ENCODE measurements around the gene YPEL1. TPM values are rescaled to one million over a fixed set of nuclear protein-coding genes. Genes with fewer than 3 reads are reported as not detected.
"Not testable (repeated sequence)": the region's sequence is repeated elsewhere in the genome, so short reads cannot be mapped to it uniquely, and the experiment has no call there.

Gene YPEL1
- total RNA-seq, 1 donor: 2.2 TPM

DNA sequence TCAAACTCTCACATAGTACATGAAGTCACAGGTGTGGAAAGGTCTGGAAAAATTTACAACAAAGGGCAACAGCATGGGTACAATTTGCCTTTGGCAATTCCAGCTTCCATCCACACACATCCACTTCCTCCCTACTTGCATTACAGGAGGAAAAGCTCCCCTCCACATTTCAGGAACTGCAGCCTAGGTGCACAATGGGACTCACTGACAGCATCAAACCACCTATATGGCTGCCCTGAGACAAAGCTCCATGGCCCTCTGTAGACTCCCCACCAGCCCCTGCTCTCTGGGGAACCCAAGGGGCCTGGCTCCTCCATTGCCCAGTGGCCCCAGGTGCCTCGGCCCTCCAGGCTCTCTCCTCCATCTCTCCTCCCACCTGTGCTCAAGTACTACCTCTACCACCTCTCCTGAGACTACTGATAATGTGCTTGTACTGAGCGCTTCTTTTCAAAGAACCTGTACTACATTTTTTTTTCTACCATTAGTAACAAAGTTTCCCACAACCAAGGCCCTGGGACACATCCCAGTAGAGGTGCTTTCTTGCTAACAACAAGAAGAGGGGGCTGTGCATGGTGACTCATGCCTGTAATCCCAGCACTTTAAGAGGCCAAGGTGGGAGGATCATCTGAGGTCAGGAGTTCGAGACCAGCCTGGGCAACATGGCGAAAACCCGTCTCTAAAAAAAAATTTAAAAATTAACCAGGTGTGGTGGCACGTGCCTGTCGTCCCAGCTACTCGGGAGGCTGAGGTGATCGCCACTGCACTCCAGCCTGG, 4.9 kb downstream of the YPEL1 start:
- H3K36me3 ChIP-seq (ENCODE audit: insufficient read depth, low read length): no peaks in the 10 kb centered on the region
- H3K4me2 ChIP-seq (ENCODE audit: insufficient read depth, low read length): no peak overlapping the region
- no peaks in the 10 kb centered on the region for H3K79me2 ChIP-seq (ENCODE audit: insufficient read depth, low read length)
- peaks cover 22% of the 10 kb centered on the region for H3K27me3 ChIP-seq (ENCODE audit: insufficient read depth, low read length)
- no peak overlapping the region for H2AFZ ChIP-seq (ENCODE audit: low read length)
- H3K27ac ChIP-seq (ENCODE audit: low read depth, low read length): no peak overlapping the region
- H3K4me1 ChIP-seq (ENCODE audit: insufficient read depth, low read length): peaks cover 8% of the 10 kb centered on the region
- H3K9me3 ChIP-seq (ENCODE audit: low read depth, low read length): no peaks in the 10 kb centered on the region
- no peak overlapping the region for H3K4me3 ChIP-seq (ENCODE audit: insufficient read depth, low read length)
- TF ChIP-seq, protein P1, sequence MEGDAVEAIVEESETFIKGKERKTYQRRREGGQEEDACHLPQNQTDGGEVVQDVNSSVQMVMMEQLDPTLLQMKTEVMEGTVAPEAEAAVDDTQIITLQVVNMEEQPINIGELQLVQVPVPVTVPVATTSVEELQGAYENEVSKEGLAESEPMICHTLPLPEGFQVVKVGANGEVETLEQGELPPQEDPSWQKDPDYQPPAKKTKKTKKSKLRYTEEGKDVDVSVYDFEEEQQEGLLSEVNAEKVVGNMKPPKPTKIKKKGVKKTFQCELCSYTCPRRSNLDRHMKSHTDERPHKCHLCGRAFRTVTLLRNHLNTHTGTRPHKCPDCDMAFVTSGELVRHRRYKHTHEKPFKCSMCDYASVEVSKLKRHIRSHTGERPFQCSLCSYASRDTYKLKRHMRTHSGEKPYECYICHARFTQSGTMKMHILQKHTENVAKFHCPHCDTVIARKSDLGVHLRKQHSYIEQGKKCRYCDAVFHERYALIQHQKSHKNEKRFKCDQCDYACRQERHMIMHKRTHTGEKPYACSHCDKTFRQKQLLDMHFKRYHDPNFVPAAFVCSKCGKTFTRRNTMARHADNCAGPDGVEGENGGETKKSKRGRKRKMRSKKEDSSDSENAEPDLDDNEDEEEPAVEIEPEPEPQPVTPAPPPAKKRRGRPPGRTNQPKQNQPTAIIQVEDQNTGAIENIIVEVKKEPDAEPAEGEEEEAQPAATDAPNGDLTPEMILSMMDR (IDR thresholded peaks at IDR 0.05; ENCODE audit: extremely low read depth, low read depth, low read length): no peak
- H4K20me1 ChIP-seq (ENCODE audit: insufficient read depth, low read length): no peaks in the 10 kb centered on the region
- DNase-seq (ENCODE audit: insufficient read length, low spot score, missing footprints): no peak

DNA sequence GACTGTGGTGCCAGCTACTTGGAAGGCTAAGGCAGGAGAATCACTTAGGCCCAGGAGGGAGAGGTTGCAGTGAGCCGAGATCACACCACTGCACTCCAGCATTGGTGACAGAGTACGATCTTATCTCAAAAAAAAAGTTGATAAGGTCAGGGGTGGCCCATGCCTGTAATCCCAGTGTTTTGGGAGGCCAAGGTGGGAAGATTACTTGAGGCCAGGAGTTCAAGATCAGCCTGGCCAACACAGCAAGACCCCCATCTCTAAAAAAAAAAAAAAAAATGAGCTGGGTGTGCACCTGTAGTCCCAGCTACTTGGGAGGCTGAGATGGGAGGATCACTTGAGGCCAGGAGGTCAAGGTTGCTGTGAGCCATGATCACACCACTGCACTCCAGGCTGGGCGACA, 6.4 kb downstream of the YPEL1 start:
- H3K9me3 ChIP-seq (ENCODE audit: low read depth, low read length); H3K27ac ChIP-seq (ENCODE audit: low read depth, low read length); H3K4me3 ChIP-seq (ENCODE audit: insufficient read depth, low read length); H3K79me2 ChIP-seq (ENCODE audit: insufficient read depth, low read length); H3K4me2 ChIP-seq (ENCODE audit: insufficient read depth, low read length); H3K36me3 ChIP-seq (ENCODE audit: insufficient read depth, low read length); H3K4me1 ChIP-seq (ENCODE audit: insufficient read depth, low read length); H2AFZ ChIP-seq (ENCODE audit: low read length); DNase-seq (ENCODE audit: insufficient read length, low spot score, missing footprints); H4K20me1 ChIP-seq (ENCODE audit: insufficient read depth, low read length): not testable (repeated sequence)
- H3K27me3 ChIP-seq (ENCODE audit: insufficient read depth, low read length): peaks cover 14% of the 10 kb centered on the region

DNA sequence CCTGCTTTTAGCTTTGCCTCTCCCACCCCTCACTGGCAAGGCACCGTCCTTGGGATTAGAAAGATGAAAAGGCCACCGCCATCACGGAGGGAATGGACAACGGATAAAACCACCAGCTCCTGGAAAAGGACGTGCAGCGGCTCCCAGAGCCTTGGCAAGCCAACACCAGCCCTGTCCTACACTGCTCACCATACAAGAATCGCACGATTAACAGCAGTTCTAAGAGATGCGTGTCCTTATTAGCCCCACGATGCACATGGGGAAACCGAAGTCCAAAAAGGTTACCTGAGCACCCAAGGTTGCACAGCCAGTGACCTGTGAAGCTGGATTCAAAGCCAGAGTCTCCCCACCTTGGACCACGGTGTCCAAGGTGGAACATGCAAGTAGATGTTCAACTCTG, 7.3 kb downstream of the YPEL1 start:
- Histone ChIP-seq H3K36me3 (ENCODE audit: insufficient read depth, low read length) (no peaks in the 10 kb centered on the region), H3K27ac (ENCODE audit: low read depth, low read length) (no peak overlapping the region), H3K79me2 (ENCODE audit: insufficient read depth, low read length) (no peaks in the 10 kb centered on the region), H3K9me3 (ENCODE audit: low read depth, low read length) (no peaks in the 10 kb centered on the region), H4K20me1 (ENCODE audit: insufficient read depth, low read length) (no peaks in the 10 kb centered on the region), H3K4me2 (ENCODE audit: insufficient read depth, low read length) (no peak overlapping the region), H3K4me1 (ENCODE audit: insufficient read depth, low read length) (no peaks in the 10 kb centered on the region), H2AFZ (ENCODE audit: low read length) (no peak overlapping the region), H3K27me3 (ENCODE audit: insufficient read depth, low read length) (peaks cover 5% of the 10 kb centered on the region), H3K4me3 (ENCODE audit: insufficient read depth, low read length) (no peak overlapping the region)
- DNase-seq (ENCODE audit: insufficient read length, low spot score, missing footprints): no peak
- TF ChIP-seq, protein P1 (IDR thresholded peaks at IDR 0.05; ENCODE audit: extremely low read depth, low read depth, low read length): no peak

DNA sequence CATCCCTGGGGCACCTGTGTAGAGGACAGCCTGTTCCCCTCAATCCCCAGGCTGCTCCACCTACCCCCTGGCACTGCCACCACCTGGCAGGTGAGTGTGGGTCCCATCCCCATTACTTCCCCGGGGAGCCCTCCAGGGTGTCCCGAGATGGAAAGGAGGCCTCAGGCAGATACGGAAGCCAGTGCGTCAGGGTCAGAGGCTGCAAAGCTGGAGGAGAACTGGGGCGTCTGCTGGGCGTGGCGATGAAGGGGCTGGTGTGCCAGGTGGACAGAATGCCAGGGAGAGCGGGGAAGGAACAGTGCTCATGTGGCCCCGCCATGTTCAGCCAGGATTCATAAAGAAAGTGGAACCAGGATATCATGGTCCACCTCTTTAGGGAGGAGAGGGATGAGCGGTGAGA, 7.8 kb downstream of the YPEL1 start:
- H3K4me2 ChIP-seq (ENCODE audit: insufficient read depth, low read length): no peak overlapping the region
- no peaks in the 10 kb centered on the region for H3K79me2 ChIP-seq (ENCODE audit: insufficient read depth, low read length)
- H4K20me1 ChIP-seq (ENCODE audit: insufficient read depth, low read length): no peaks in the 10 kb centered on the region
- no peak overlapping the region for H2AFZ ChIP-seq (ENCODE audit: low read length)
- H3K9me3 ChIP-seq (ENCODE audit: low read depth, low read length): no peaks in the 10 kb centered on the region
- H3K27me3 ChIP-seq (ENCODE audit: insufficient read depth, low read length): peaks cover 1% of the 10 kb centered on the region
- no peaks in the 10 kb centered on the region for H3K4me1 ChIP-seq (ENCODE audit: insufficient read depth, low read length)
- DNase-seq (ENCODE audit: insufficient read length, low spot score, missing footprints): no peak
- H3K36me3 ChIP-seq (ENCODE audit: insufficient read depth, low read length): no peaks in the 10 kb centered on the region
- TF ChIP-seq, protein P1 (IDR thresholded peaks at IDR 0.05; ENCODE audit: extremely low read depth, low read depth, low read length): no peak
- no peak overlapping the region for H3K27ac ChIP-seq (ENCODE audit: low read depth, low read length)
- no peak overlapping the region for H3K4me3 ChIP-seq (ENCODE audit: insufficient read depth, low read length)
